T-helper 2 cell treated with Interferon-gamma antibody and Interleukin-4, amounts not matched to agents 5 μg/mL and 100 μg/mL, for 36 hours (primary cell): Measurements from ENCODE around the gene ZNF547.

ENCODE experiments used
- DNase-seq: peaks from one replicate; pipeline ENCODE4 v3.0.0; 2021; ENCODE audit warnings: low spot score
- H3K27ac Mint-ChIP-seq: one replicate; pipeline ENCODE4 v1.8.0; 2021; ENCODE audit warnings: mild to moderate bottlenecking, mixed read lengths
- H3K27me3 Mint-ChIP-seq: one replicate; pipeline ENCODE4 v1.8.0; 2021; ENCODE audit warnings: low read depth, mixed read lengths
- H3K36me3 Mint-ChIP-seq: one replicate; pipeline ENCODE4 v1.8.0; 2021; ENCODE audit warnings: low read depth, mixed read lengths
- H3K4me1 Mint-ChIP-seq: one replicate; pipeline ENCODE4 v1.8.0; 2021; ENCODE audit warnings: low read depth, mixed read lengths
- H3K4me3 Mint-ChIP-seq: one replicate; pipeline ENCODE4 v1.8.0; 2022; ENCODE audit warnings: mild to moderate bottlenecking, moderate library complexity, mixed read lengths
- H3K9me3 Mint-ChIP-seq: one replicate; pipeline ENCODE4 v1.8.0; 2021; ENCODE audit warnings: mixed read lengths

Gene ZNF547

GRCh38 chr19:57389194-57389729, 25.9 kb downstream of the ZNF547 start:
- peaks cover 54% of the 10 kb centered on the region for H3K9me3 Mint-ChIP-seq
- peak overlapping the region; percentile 95 for H3K4me3 Mint-ChIP-seq
- no peak for DNase-seq
- peaks cover 36% of the 10 kb centered on the region for H3K36me3 Mint-ChIP-seq
- no peaks in the 10 kb centered on the region for H3K27me3 Mint-ChIP-seq
- H3K4me1 Mint-ChIP-seq: peaks cover 18% of the 10 kb centered on the region
- H3K27ac Mint-ChIP-seq: peak overlapping the region; percentile 97

GRCh38 chr19:57389730-57390598, 26.6 kb downstream of the ZNF547 start, which contains the start of gene ZNF548:
ZNF548 (plus strand) TSS chr19:57389854; CDS start chr19:57390100, 246 bp downstream.
- peaks cover 43% of the 10 kb centered on the region for H3K36me3 Mint-ChIP-seq
- H3K27me3 Mint-ChIP-seq: no peaks in the 10 kb centered on the region
- H3K4me3 Mint-ChIP-seq: peak within 1 kb of the TSS; percentile 95
- peak; percentile 95 for DNase-seq
- peaks cover 57% of the 10 kb centered on the region for H3K9me3 Mint-ChIP-seq
- H3K27ac Mint-ChIP-seq: peak within 1 kb of the TSS; percentile 97
- H3K4me1 Mint-ChIP-seq: peaks cover 19% of the 10 kb centered on the region

GRCh38 chr19:57395710-57396109, 32.4 kb downstream of the ZNF547 start:
- DNase-seq: no peak
- Mint-ChIP-seq H3K27me3 (no peaks in the 10 kb centered on the region), H3K4me3 (no peak overlapping the region), H3K4me1 (peaks cover 8% of the 10 kb centered on the region), H3K36me3 (peaks cover 85% of the 10 kb centered on the region), H3K9me3 (peaks cover 68% of the 10 kb centered on the region), H3K27ac (no peak overlapping the region)

GRCh38 chr19:57398868-57399267, 35.5 kb downstream of the ZNF547 start:
- no peak overlapping the region for H3K4me3 Mint-ChIP-seq
- peaks cover 69% of the 10 kb centered on the region for H3K36me3 Mint-ChIP-seq
- DNase-seq: no peak
- peaks cover 2% of the 10 kb centered on the region for H3K4me1 Mint-ChIP-seq
- no peaks in the 10 kb centered on the region for H3K27me3 Mint-ChIP-seq
- H3K27ac Mint-ChIP-seq: no peak overlapping the region
- peaks cover 82% of the 10 kb centered on the region for H3K9me3 Mint-ChIP-seq

- peaks cover 39% of the 10 kb centered on the region for H3K9me3 Mint-ChIP-seq
- no peak overlapping the region for H3K4me3 Mint-ChIP-seq
These were observed 40.6 kb downstream of the ZNF547 start for GRCh38 chr19:57403737-57404563.

GRCh38 chr19:57406516-57407123, 43.3 kb downstream of the ZNF547 start:
- Mint-ChIP-seq H3K9me3 (peaks cover 29% of the 10 kb centered on the region), H3K4me1 (peaks cover 14% of the 10 kb centered on the region), H3K4me3 (no peak overlapping the region), H3K27me3 (no peaks in the 10 kb centered on the region), H3K36me3 (peaks cover 2% of the 10 kb centered on the region), H3K27ac (no peak overlapping the region)
- DNase-seq: peak; percentile 39

More at GRCh38 chr19:57403737-57404563, 40.6 kb downstream of the ZNF547 start:
- Mint-ChIP-seq H3K27ac (no peak overlapping the region), H3K4me1 (peaks cover 4% of the 10 kb centered on the region), H3K27me3 (no peaks in the 10 kb centered on the region), H3K36me3 (peaks cover 18% of the 10 kb centered on the region)
- DNase-seq: no peak

- H3K4me1 Mint-ChIP-seq: peaks cover 17% of the 10 kb centered on the region
- H3K9me3 Mint-ChIP-seq: peaks cover 31% of the 10 kb centered on the region
- no peaks in the 10 kb centered on the region for H3K27me3 Mint-ChIP-seq
- peak; percentile 91 for DNase-seq
- H3K4me3 Mint-ChIP-seq: peak within 1 kb of the TSS; percentile 95
- peaks cover 32% of the 10 kb centered on the region for H3K36me3 Mint-ChIP-seq
- H3K27ac Mint-ChIP-seq: peak within 1 kb of the TSS; percentile 81
These were observed 47.7 kb downstream of the ZNF547 start, which contains the start of gene ZNF17 for GRCh38 chr19:57410877-57411671. ZNF17 (plus strand) TSS chr19:57411161; CDS start chr19:57413616, 2,455 bp downstream.

GRCh38 chr19:57419439-57419838, 56.1 kb downstream of the ZNF547 start:
- peaks cover 72% of the 10 kb centered on the region for H3K36me3 Mint-ChIP-seq
- no peaks in the 10 kb centered on the region for H3K27me3 Mint-ChIP-seq
- peaks cover 71% of the 10 kb centered on the region for H3K9me3 Mint-ChIP-seq
- no peak overlapping the region for H3K27ac Mint-ChIP-seq
- H3K4me3 Mint-ChIP-seq: no peak overlapping the region
- H3K4me1 Mint-ChIP-seq: no peaks in the 10 kb centered on the region
- no peak for DNase-seq

GRCh38 chr19:57421037-57421436, 57.7 kb downstream of the ZNF547 start:
- DNase-seq: no peak
- peaks cover 63% of the 10 kb centered on the region for H3K9me3 Mint-ChIP-seq
- no peaks in the 10 kb centered on the region for H3K4me1 Mint-ChIP-seq
- no peaks in the 10 kb centered on the region for H3K27me3 Mint-ChIP-seq
- H3K36me3 Mint-ChIP-seq: peaks cover 56% of the 10 kb centered on the region
- no peak overlapping the region for H3K27ac Mint-ChIP-seq
- H3K4me3 Mint-ChIP-seq: no peak overlapping the region
